ENCODE results near the gene ZNF93. TPM values are rescaled to one million over a fixed set of nuclear protein-coding genes. Genes with fewer than 3 reads are reported as not detected.
"Not testable (repeated sequence)": the region's sequence is repeated elsewhere in the genome, so short reads cannot be mapped to it uniquely, and the experiment has no call there.

Gene ZNF93
- polyA plus RNA-seq, 1 donor, result 6.8 TPM

DNA sequence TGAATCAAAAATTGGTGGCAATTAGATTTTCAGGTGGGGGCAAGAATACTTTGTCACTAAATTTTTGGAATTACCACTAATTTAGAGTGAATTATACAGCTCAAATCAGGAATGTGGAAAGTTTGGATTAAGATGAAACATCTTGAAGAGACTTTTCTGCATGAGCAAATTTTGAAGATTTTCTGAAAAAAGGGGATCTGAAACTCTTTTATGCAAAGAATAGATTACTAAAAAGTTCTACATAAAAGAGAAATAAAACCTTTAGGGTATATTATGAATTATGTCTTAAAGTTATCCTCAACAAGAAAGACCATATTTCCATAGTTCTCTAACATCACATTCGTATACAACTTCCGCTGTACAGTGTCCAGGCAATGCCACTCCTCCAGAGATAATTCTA lies 36.7 kb downstream of the ZNF93 start:
- no peak overlapping the region for H3K4me3 ChIP-seq (ENCODE audit: low read length)
- WGBS (ENCODE audit: insufficient coverage, low lambda C conversion rate), result no CpG with 5 or more reads among the region's 2 CpGs
- no peak overlapping the region for H3K27ac ChIP-seq (ENCODE audit: low read length)
- H3K4me1 ChIP-seq (ENCODE audit: control insufficient read depth, insufficient read depth, low read length), result no peaks in the 10 kb centered on the region
- peaks cover 11% of the 10 kb centered on the region for H3K36me3 ChIP-seq (ENCODE audit: control insufficient read depth, insufficient read depth, low read length)
- peaks cover 19% of the 10 kb centered on the region for H3K9me3 ChIP-seq (ENCODE audit: control insufficient read depth, low read depth, low read length)
- H3K27me3 ChIP-seq (ENCODE audit: control insufficient read depth, insufficient read depth, low read length), result no peaks in the 10 kb centered on the region
- no peak for DNase-seq

DNA sequence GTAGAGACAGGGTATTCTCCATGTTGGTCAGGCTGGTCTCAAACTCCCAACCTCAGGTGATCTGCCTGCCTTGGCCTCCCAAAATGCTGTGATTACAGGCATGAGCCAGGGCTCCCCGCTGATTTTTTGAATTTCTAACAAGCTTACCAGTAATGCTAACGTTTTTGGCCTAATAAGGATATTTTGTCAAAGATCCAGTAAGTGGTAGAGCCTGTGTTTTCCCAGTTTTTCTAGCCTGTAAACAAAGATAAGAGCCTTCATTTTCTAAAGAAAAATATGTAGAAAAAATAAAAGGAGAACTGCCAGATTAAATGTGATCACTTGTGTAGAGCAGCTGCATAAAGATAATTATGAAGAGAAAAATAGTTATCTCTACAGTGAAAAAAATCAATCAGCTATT lies 37.7 kb downstream of the ZNF93 start:
- Histone ChIP-seq H3K36me3 (ENCODE audit: control insufficient read depth, insufficient read depth, low read length) (peaks cover 9% of the 10 kb centered on the region), H3K27me3 (ENCODE audit: control insufficient read depth, insufficient read depth, low read length) (no peaks in the 10 kb centered on the region), H3K4me3 (ENCODE audit: low read length) (no peak overlapping the region), H3K9me3 (ENCODE audit: control insufficient read depth, low read depth, low read length) (peaks cover 16% of the 10 kb centered on the region), H3K27ac (ENCODE audit: low read length) (no peak overlapping the region), H3K4me1 (ENCODE audit: control insufficient read depth, insufficient read depth, low read length) (no peaks in the 10 kb centered on the region)
- no peak for DNase-seq
- WGBS (ENCODE audit: insufficient coverage, low lambda C conversion rate), result 0% methylated on average over 1 of the region's 2 CpGs

DNA sequence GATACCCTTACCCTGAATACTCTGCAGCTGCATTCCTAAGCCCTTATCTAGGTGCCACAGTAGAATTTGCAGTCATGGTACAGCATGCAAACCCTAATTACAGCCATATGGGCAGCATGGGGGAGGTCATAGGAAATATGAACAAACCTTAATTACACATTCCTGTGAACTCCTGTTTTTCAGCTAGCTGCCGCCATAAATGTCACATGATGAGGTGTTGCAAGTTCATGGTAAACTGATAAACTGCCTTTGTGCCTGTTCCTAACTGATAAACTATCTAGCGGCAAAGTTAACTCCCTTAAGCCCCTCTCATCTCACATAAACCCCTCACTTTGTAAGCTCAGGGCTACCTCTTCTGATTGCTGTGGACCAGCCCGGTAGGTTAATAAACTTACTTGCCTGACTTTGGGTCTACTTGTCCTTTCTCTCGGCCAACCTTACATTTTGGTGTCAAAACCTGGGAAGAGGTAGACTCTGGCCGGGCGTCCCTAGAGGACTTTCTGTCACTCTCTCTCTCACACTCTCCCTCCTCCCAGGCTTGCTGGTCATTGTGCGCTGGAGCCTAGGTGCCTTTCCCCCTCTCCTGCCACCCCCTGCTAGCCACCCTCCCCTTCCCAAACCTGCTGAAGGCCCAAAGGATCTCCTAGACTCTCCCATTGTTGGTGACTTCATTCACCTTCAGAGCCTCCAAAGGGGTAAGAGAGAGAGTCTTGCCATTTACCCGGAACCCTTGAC lies 43.3 kb downstream of the ZNF93 start:
- Histone ChIP-seq H3K4me1 (ENCODE audit: control insufficient read depth, insufficient read depth, low read length) (no peaks in the 10 kb centered on the region), H3K27me3 (ENCODE audit: control insufficient read depth, insufficient read depth, low read length) (no peaks in the 10 kb centered on the region), H3K27ac (ENCODE audit: low read length) (no peak overlapping the region), H3K4me3 (ENCODE audit: low read length) (no peak overlapping the region), H3K36me3 (ENCODE audit: control insufficient read depth, insufficient read depth, low read length) (no peaks in the 10 kb centered on the region), H3K9me3 (ENCODE audit: control insufficient read depth, low read depth, low read length) (no peaks in the 10 kb centered on the region)
- 0% methylated on average over 1 of the region's 8 CpGs for WGBS (ENCODE audit: insufficient coverage, low lambda C conversion rate)
- peak in 1 of 2 donors; percentile 42 for DNase-seq

DNA sequence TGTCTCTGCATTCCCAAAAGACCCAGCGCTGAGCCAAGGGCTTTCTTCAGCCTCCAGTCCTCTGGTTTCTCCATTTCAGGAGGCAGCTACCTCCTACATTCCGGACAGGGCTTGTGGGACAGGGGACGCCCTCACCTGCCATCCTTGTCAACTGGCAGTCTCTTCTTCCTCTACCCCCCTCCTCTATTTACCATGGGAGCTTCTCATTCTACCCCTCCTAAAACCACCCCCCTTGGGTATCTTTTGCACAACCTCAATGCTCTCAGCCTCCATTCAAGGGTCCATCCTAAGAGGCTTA lies 43.8 kb downstream of the ZNF93 start:
- no CpG with 5 or more reads among the region's 3 CpGs for WGBS (ENCODE audit: insufficient coverage, low lambda C conversion rate)
- no peaks in the 10 kb centered on the region for H3K27me3 ChIP-seq (ENCODE audit: control insufficient read depth, insufficient read depth, low read length)
- H3K9me3 ChIP-seq (ENCODE audit: control insufficient read depth, low read depth, low read length), result no peaks in the 10 kb centered on the region
- no peaks in the 10 kb centered on the region for H3K36me3 ChIP-seq (ENCODE audit: control insufficient read depth, insufficient read depth, low read length)
- no peaks in the 10 kb centered on the region for H3K4me1 ChIP-seq (ENCODE audit: control insufficient read depth, insufficient read depth, low read length)
- H3K4me3 ChIP-seq (ENCODE audit: low read length), result no peak overlapping the region
- no peak overlapping the region for H3K27ac ChIP-seq (ENCODE audit: low read length)
- no peak for DNase-seq

DNA sequence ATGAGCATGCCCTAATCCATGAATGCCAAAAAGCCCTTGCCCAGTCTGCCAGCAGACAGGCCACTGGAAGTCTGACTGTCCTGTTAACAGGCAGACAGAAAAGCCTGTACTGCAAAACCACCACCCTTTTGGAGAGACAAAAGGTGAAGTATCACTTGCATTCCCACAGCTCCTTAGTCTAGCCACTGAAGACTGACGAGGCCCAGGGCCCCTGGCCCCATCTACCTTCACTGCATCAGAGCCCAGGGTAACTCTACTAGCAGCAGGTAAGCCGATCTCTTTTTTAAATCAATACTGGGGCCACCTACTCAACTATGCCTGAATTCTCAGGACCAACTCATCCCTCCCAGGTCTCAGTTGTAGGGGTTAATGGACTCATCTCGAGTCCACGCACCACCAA lies 45.5 kb downstream of the ZNF93 start:
- 92% methylated on average over 2 of the region's 4 CpGs for WGBS (ENCODE audit: insufficient coverage, low lambda C conversion rate)
- Histone ChIP-seq H3K27me3 (ENCODE audit: control insufficient read depth, insufficient read depth, low read length) (no peaks in the 10 kb centered on the region), H3K4me3 (ENCODE audit: low read length) (no peak overlapping the region), H3K4me1 (ENCODE audit: control insufficient read depth, insufficient read depth, low read length) (no peaks in the 10 kb centered on the region), H3K27ac (ENCODE audit: low read length) (no peak overlapping the region), H3K36me3 (ENCODE audit: control insufficient read depth, insufficient read depth, low read length) (no peaks in the 10 kb centered on the region), H3K9me3 (ENCODE audit: control insufficient read depth, low read depth, low read length) (no peaks in the 10 kb centered on the region)
- no peak for DNase-seq

DNA sequence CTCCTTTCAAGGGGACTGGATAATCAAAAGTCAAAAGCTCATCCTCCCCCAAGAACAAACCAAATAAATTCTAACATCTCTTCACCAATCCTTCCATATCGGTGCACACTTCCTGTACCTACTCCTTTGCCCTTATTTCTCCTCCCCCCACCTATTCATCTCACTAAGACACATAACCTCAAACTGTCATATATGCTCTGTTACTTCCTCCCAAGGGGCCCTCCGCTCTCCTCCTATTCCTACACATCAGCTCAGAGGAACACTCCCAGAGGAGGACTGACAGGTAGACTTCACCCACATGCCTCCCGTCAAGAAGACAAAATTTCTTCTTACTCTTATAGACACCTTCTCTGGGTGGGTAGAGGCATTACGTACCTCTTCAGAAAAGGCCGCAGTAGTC lies 48.1 kb downstream of the ZNF93 start:
- H3K27me3 ChIP-seq (ENCODE audit: control insufficient read depth, insufficient read depth, low read length), result no peaks in the 10 kb centered on the region
- 86% methylated on average over 1 of the region's 5 CpGs for WGBS (ENCODE audit: insufficient coverage, low lambda C conversion rate)
- DNase-seq, result no peak
- H3K4me3 ChIP-seq (ENCODE audit: low read length), result no peak overlapping the region
- no peaks in the 10 kb centered on the region for H3K4me1 ChIP-seq (ENCODE audit: control insufficient read depth, insufficient read depth, low read length)
- no peaks in the 10 kb centered on the region for H3K36me3 ChIP-seq (ENCODE audit: control insufficient read depth, insufficient read depth, low read length)
- H3K27ac ChIP-seq (ENCODE audit: low read length), result no peak overlapping the region
- H3K9me3 ChIP-seq (ENCODE audit: control insufficient read depth, low read depth, low read length), result no peaks in the 10 kb centered on the region

DNA sequence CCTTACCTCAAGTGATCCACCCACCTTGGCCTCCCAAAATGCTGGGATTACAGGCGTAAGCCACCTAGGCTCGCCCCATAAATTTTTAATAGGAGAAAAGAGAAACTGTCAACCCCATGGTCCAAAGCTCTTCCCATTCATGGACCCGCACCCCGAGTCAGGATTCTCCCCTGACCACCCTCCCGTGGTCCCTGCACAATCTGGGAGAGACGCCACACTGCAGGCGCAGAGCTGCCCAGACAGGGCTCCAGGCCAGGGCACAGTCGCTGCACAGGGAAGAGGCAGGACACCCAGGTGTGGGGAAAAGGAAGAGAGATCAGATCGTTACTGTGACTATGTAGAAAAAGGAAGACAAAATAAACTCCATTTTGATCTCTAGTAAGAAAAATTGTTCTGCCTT lies 54.5 kb downstream of the ZNF93 start:
- no peak for DNase-seq
- WGBS (ENCODE audit: insufficient coverage, low lambda C conversion rate), result no CpG with 5 or more reads among the region's 9 CpGs
- Histone ChIP-seq H3K4me3 (ENCODE audit: low read length) (no peak overlapping the region), H3K36me3 (ENCODE audit: control insufficient read depth, insufficient read depth, low read length) (no peaks in the 10 kb centered on the region), H3K4me1 (ENCODE audit: control insufficient read depth, insufficient read depth, low read length) (no peaks in the 10 kb centered on the region), H3K27me3 (ENCODE audit: control insufficient read depth, insufficient read depth, low read length) (no peaks in the 10 kb centered on the region), H3K9me3 (ENCODE audit: control insufficient read depth, low read depth, low read length) (no peaks in the 10 kb centered on the region), H3K27ac (ENCODE audit: low read length) (no peak overlapping the region)

DNA sequence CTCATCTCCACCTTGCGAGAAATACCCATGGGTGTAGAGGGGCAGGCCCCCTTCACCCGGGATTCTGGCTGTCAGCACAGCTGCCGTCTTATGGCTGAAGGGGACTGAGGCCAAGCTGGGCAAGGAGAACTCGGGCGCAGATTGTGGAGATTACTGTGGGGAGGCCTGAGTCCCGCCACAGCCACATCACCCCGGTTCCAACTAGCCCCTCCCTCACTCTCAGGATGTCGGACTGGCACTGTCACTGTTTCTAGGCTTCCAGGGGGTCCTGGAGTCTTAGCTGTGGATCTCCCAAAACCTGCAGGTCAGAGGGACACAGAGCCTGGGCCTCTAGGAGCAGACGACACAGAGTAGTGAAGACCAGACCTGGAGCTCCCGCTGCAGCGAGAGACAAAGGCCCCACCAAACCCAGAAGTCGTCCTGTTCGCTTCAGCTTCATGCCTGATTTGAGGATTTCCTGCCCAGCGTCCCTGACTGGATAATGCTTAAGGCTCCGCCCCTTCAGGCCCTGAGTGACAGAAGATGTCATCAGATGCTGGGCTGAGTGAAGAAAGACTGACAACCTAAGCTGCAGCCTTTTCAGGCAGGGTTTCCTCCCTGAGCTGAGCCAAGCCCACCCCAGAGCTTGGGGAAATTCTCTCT lies 55.8 kb downstream of the ZNF93 start:
- Histone ChIP-seq H3K9me3 (ENCODE audit: control insufficient read depth, low read depth, low read length) (no peaks in the 10 kb centered on the region), H3K4me3 (ENCODE audit: low read length) (no peak overlapping the region), H3K27ac (ENCODE audit: low read length) (no peak overlapping the region), H3K4me1 (ENCODE audit: control insufficient read depth, insufficient read depth, low read length) (no peaks in the 10 kb centered on the region), H3K36me3 (ENCODE audit: control insufficient read depth, insufficient read depth, low read length) (no peaks in the 10 kb centered on the region), H3K27me3 (ENCODE audit: control insufficient read depth, insufficient read depth, low read length) (no peaks in the 10 kb centered on the region)
- no CpG with 5 or more reads among the region's 15 CpGs for WGBS (ENCODE audit: insufficient coverage, low lambda C conversion rate)
- no peak for DNase-seq

DNA sequence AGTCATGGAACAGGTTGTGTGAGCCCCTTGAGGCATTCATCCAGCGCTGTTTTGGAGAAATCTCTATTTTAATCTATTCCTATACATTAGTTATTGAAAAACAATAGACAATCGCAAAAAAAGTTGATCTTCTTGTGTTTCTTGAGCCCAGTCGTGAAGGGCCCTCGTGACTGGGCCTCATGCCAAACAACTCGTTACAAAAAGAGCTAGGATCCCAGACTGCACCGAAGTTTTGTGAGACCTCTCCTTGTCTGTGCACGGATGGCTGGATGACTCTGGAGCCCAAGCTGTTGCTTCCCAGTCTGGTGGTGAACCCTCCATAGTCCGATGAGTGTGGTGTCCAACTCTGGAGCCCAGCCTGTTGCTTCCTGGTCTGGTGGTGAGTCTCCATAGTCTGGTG lies 57.0 kb downstream of the ZNF93 start:
- not testable (repeated sequence) for H3K4me1 ChIP-seq (ENCODE audit: control insufficient read depth, insufficient read depth, low read length); H3K27ac ChIP-seq (ENCODE audit: low read length); H3K36me3 ChIP-seq (ENCODE audit: control insufficient read depth, insufficient read depth, low read length); H3K9me3 ChIP-seq (ENCODE audit: control insufficient read depth, low read depth, low read length); H3K27me3 ChIP-seq (ENCODE audit: control insufficient read depth, insufficient read depth, low read length); H3K4me3 ChIP-seq (ENCODE audit: low read length); DNase-seq
- no CpG with 5 or more reads among the region's 8 CpGs for WGBS (ENCODE audit: insufficient coverage, low lambda C conversion rate)

DNA sequence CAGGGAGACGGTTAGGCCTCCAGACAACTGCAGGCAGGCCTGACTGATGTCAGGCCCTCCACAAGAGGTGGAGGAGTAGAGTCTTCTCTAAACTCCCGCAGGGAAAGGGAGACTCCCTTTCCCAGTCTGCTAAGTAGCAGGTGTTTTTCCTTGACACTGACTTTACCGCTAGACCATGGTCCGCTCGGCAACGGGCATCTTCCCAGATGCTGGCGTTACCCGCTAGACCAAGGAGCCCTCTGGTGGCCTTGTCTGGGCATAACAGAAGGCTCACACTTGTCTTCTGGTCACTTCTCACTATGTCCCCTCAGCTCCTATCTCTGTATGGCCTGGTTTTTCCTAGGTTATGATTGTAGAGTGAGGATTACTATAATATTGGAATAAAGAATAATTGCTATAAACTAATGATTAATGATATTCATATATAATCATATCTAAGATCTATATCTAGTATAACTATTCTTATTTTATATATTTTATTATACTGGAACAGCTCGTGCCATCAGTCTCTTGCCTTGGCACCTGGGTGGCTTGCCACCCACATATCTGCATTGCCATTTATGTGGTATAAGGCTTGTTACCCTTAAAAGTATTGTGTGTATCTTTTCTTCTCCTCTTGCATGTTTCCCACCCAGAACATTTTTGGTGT lies 58.5 kb downstream of the ZNF93 start:
- not testable (repeated sequence) for H3K4me3 ChIP-seq (ENCODE audit: low read length); H3K9me3 ChIP-seq (ENCODE audit: control insufficient read depth, low read depth, low read length); H3K4me1 ChIP-seq (ENCODE audit: control insufficient read depth, insufficient read depth, low read length); H3K27ac ChIP-seq (ENCODE audit: low read length); H3K27me3 ChIP-seq (ENCODE audit: control insufficient read depth, insufficient read depth, low read length); H3K36me3 ChIP-seq (ENCODE audit: control insufficient read depth, insufficient read depth, low read length)
- WGBS (ENCODE audit: insufficient coverage, low lambda C conversion rate), result no CpG with 5 or more reads among the region's 9 CpGs
- DNase-seq, result peak; percentile 42 to 55

DNA sequence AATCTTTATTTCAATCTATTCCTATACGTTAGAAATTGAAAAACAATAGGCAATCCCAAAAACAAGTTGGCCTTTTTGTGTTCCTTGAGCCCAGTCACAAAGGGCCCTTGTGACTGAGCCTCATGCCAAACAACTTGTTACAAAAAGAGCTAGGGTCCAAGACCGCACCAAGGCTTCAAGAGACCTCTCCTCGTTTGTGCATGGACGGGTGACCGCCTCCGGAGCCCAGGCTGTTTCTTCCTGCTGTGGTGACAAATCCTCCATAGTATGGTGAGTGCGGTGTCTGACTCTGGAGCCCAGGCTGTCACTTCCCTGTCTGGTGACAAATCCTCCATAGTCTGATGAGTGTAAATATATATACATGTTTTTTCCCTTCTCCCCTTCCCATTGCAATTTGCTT lies 63.7 kb downstream of the ZNF93 start:
- peaks cover 8% of the 10 kb centered on the region for H3K9me3 ChIP-seq (ENCODE audit: control insufficient read depth, low read depth, low read length)
- no peak overlapping the region for H3K27ac ChIP-seq (ENCODE audit: low read length)
- no peaks in the 10 kb centered on the region for H3K4me1 ChIP-seq (ENCODE audit: control insufficient read depth, insufficient read depth, low read length)
- WGBS (ENCODE audit: insufficient coverage, low lambda C conversion rate), result no CpG with 5 or more reads among the region's 7 CpGs
- H3K4me3 ChIP-seq (ENCODE audit: low read length), result no peak overlapping the region
- H3K27me3 ChIP-seq (ENCODE audit: control insufficient read depth, insufficient read depth, low read length), result no peaks in the 10 kb centered on the region
- no peak for DNase-seq
- H3K36me3 ChIP-seq (ENCODE audit: control insufficient read depth, insufficient read depth, low read length), result no peaks in the 10 kb centered on the region
